ENCODE results near the gene NUBPL.

The NUBPL gene

GRCh38 chr14:31690056-31690455 is 128.9 kb downstream of the NUBPL start:
- TF ChIP-seq CTCF (IDR thresholded peaks at IDR 0.05; ENCODE audit: insufficient read depth, low read length, poor library complexity, severe bottlenecking): no peak
- Histone ChIP-seq H3K4me3 (replicated peaks; ENCODE audit: low read depth, low read length) (no peak overlapping the region), H3K27me3 (replicated peaks; ENCODE audit: control insufficient read depth, insufficient read depth, low read length) (no peaks in the 10 kb centered on the region), H3K36me3 (ENCODE audit: control insufficient read depth, insufficient read depth, low read length) (no peaks in the 10 kb centered on the region)
- no peak for DNase-seq (ENCODE audit: extremely low read depth, insufficient read length)

GRCh38 chr14:31692376-31692781 is 131.2 kb downstream of the NUBPL start:
- H3K4me3 ChIP-seq (replicated peaks; ENCODE audit: low read depth, low read length): no peak overlapping the region
- TF ChIP-seq CTCF (IDR thresholded peaks at IDR 0.05; ENCODE audit: insufficient read depth, low read length, poor library complexity, severe bottlenecking): no peak
- no peaks in the 10 kb centered on the region for H3K36me3 ChIP-seq (ENCODE audit: control insufficient read depth, insufficient read depth, low read length)
- no peaks in the 10 kb centered on the region for H3K27me3 ChIP-seq (replicated peaks; ENCODE audit: control insufficient read depth, insufficient read depth, low read length)
- DNase-seq (ENCODE audit: extremely low read depth, insufficient read length): no peak

DNA sequence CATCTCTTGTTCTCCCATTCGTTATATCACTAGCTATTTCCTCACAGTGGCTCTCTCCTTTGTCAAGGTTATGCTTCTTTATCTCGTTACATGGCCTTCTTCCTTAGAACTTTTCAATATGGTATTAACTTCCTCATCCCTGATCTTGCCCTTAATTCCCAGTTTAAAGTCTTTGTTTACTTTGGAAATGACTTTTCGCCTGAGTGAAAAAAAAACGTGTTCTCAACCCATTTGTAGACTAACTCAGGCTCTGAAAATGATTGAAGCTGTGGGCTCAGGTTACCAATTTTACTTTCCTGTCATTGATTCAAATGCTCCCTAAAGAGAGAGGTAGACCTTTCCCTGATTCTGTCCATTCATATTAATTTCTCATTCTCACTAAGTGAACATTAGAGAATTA is 135.2 kb downstream of the NUBPL start:
- H3K27me3 ChIP-seq (replicated peaks; ENCODE audit: control insufficient read depth, insufficient read depth, low read length): no peaks in the 10 kb centered on the region
- H3K36me3 ChIP-seq (ENCODE audit: control insufficient read depth, insufficient read depth, low read length): no peaks in the 10 kb centered on the region
- H3K4me3 ChIP-seq (replicated peaks; ENCODE audit: low read depth, low read length): no peak overlapping the region
- no peak for TF ChIP-seq CTCF (IDR thresholded peaks at IDR 0.05; ENCODE audit: insufficient read depth, low read length, poor library complexity, severe bottlenecking)
- DNase-seq (ENCODE audit: extremely low read depth, insufficient read length): no peak

- no peaks in the 10 kb centered on the region for H3K36me3 ChIP-seq (ENCODE audit: control insufficient read depth, insufficient read depth, low read length)
- no peak for DNase-seq (ENCODE audit: extremely low read depth, insufficient read length)
- no peak for TF ChIP-seq CTCF (IDR thresholded peaks at IDR 0.05; ENCODE audit: insufficient read depth, low read length, poor library complexity, severe bottlenecking)
- no peak overlapping the region for H3K4me3 ChIP-seq (replicated peaks; ENCODE audit: low read depth, low read length)
- no peaks in the 10 kb centered on the region for H3K27me3 ChIP-seq (replicated peaks; ENCODE audit: control insufficient read depth, insufficient read depth, low read length)
Measured at GRCh38 chr14:31699809-31700208, 138.6 kb downstream of the NUBPL start.

- Histone ChIP-seq H3K36me3 (ENCODE audit: control insufficient read depth, insufficient read depth, low read length) (no peaks in the 10 kb centered on the region), H3K4me3 (replicated peaks; ENCODE audit: low read depth, low read length) (no peak overlapping the region), H3K27me3 (replicated peaks; ENCODE audit: control insufficient read depth, insufficient read depth, low read length) (no peaks in the 10 kb centered on the region)
- TF ChIP-seq CTCF (IDR thresholded peaks at IDR 0.05; ENCODE audit: insufficient read depth, low read length, poor library complexity, severe bottlenecking): no peak
- DNase-seq (ENCODE audit: extremely low read depth, insufficient read length): no peak
Measured at GRCh38 chr14:31700282-31701074, 139.3 kb downstream of the NUBPL start.
